Naive B cell (primary cell): ENCODE data around the gene CACNA1I. TPM values are rescaled to one million over a fixed set of nuclear protein-coding genes. Genes with fewer than 3 reads are reported as not detected.
A peak's percentile ranks its signal among the peaks of the same experiment; 100 is the strongest.

Experiments
- ATAC-seq, 2 donors: fragments of 150-1000 bp; cut with Tn5 transposase; 2 replicates each; pipeline ENCODE4 v1.10.0; 2021; ENCODE audit warnings: low read depth in 2 of 2, mild to moderate bottlenecking in 2 of 2, moderate library complexity in 2 of 2
- DNase-seq: peaks from one replicate; pipeline ENCODE4 v3.0.0; 2022
- H3K27ac Mint-ChIP-seq, 6 donors: one replicate each; pipeline ENCODE4 v1.8.0; 2020 to 2022; ENCODE audit warnings: mild to moderate bottlenecking in 6 of 6, mixed read lengths in 6 of 6, moderate library complexity in 5 of 6, inconsistent platforms in 2 of 6
- H3K27me3 Mint-ChIP-seq, 3 donors: one replicate each; pipeline ENCODE4 v1.8.0; 2021 to 2022; ENCODE audit warnings: mixed read lengths in 3 of 3, mild to moderate bottlenecking in 1 of 3
- H3K36me3 Mint-ChIP-seq, 2 donors: one replicate each; pipeline ENCODE4 v1.8.0; 2020 to 2022; ENCODE audit warnings: mixed read lengths in 2 of 2, inconsistent platforms in 1 of 2, mild to moderate bottlenecking in 1 of 2
- H3K4me1 Mint-ChIP-seq, 3 donors: one replicate each; pipeline ENCODE4 v1.8.0; 2020 to 2022; ENCODE audit warnings: mixed read lengths in 3 of 3, inconsistent platforms in 1 of 3, mild to moderate bottlenecking in 1 of 3, moderate library complexity in 1 of 3
- H3K4me3 Mint-ChIP-seq, 8 donors: one replicate each; pipeline ENCODE4 v1.8.0; 2020 to 2022; ENCODE audit warnings: mild to moderate bottlenecking in 8 of 8, mixed read lengths in 8 of 8, moderate library complexity in 8 of 8, inconsistent platforms in 2 of 8
- H3K9me3 Mint-ChIP-seq, 7 donors: one replicate each; pipeline ENCODE4 v1.8.0; 2020 to 2022; ENCODE audit warnings: mixed read lengths in 7 of 7, mild to moderate bottlenecking in 5 of 7, inconsistent platforms in 2 of 7, moderate library complexity in 1 of 7
- polyA plus RNA-seq, 6 donors: library from polyadenylated mRNA; unstranded; fragments of 300-500 nt; fragmentation: Illumina TruSeq; gene quantifications; one replicate each; pipeline ENCODE4 v1.2.3, GENCODE V29; 2021; ENCODE audit warnings: low read depth in 6 of 6

Gene CACNA1I
- polyA plus RNA-seq, 6 donors from 2014 or later, result not detected

DNA sequence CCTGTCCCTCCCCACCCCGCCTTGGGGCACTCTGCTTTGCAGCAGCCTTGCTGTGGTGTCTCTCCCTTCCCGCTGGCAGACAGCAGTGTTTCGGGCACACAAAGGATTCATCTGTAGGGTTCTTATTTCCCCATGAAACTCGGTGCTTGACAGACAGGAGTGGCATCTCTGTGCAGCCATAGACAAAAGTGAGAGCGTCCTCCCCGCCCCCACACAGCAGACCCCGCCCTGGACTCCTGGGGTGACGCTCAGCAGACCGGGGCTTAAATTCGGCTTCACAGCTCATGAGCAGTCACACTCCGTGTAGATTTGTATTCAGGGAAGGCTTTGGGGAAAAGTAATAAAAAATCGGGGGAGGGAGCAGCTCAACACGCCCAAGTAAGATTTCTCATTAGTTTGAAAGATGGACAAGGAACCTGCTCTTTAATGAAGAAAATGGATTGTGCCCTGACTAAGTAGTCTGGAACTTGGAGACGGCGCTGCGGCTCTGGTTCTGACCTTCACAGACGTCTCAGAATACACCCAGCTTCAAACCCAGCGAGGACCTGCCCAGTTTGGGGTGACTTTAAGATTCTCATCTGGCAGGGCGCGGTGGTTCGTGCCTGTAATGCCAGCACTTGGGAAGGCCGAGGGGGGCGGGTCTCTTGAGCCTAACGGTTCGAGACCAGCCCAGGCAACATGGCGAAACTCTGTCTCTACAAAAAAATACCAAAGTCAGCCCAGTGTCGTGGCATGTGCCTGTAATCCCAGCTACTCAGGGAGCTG is 136.0 kb downstream of the CACNA1I start:
- Mint-ChIP-seq H3K27me3 (peaks cover 8 to 33% (median 25%) of the 10 kb centered on the region in 3 donors), H3K4me1 (peaks cover 1 to 6% (median 5%) of the 10 kb centered on the region in 3 donors), H3K9me3 (no peaks in the 10 kb centered on the region), H3K4me3 (no peak overlapping the region), H3K27ac (no peak overlapping the region), H3K36me3 (no peaks in the 10 kb centered on the region)
- ATAC-seq (no peak), DNase-seq (no peak)

DNA sequence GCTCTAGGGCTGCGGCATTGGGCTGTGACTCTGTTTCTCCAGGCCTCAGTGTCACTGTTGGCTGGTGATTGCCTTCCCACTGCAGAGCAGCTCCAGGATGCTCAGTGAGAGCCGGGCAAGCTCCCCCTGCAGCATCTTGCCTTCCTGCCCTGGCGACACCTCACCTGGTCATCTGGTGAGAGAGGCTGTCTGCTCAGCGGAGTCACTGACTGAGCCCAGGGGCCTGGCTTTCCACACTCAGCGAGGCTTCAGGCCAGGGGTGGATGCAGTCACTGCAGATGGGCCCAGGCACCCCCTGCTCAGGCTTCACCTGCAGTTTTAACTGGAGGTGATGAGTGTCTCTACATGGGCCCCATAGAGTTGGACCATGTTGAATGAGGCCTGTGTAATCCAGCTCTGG is 136.8 kb downstream of the CACNA1I start:
- H3K4me1 Mint-ChIP-seq, result peaks cover 7 to 9% (median 9%) of the 10 kb centered on the region in 3 donors
- no peaks in the 10 kb centered on the region for H3K9me3 Mint-ChIP-seq
- peaks cover under 1 to 30% (median 25%) of the 10 kb centered on the region in 3 donors for H3K27me3 Mint-ChIP-seq
- DNase-seq (no peak), ATAC-seq (no peak)
- H3K4me3 Mint-ChIP-seq, result no peak overlapping the region
- H3K27ac Mint-ChIP-seq, result no peak overlapping the region
- no peaks in the 10 kb centered on the region for H3K36me3 Mint-ChIP-seq

DNA sequence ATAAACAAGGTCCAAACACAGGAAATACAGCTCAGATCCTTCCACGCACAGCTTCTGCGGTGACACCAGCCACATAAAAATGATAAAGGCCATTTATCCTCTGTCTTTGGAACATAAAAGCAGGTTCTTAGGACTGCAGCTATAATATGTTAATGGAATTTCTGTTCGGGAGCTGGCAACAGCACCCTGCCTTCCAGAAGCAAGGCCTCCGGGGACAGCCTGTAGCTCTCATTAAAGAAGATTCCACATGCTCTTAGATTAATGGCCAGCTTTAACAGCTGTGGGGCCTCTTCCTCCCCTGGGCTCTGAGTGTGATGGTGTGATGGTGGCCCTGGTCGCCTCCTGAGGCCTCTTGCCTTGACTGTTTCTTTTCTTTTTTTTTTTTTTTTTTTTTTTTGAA is 137.3 kb downstream of the CACNA1I start:
- ATAC-seq (no peak), DNase-seq (no peak)
- Mint-ChIP-seq H3K27me3 (peaks cover 0 to 30% (median 25%) of the 10 kb centered on the region in 3 donors), H3K36me3 (no peaks in the 10 kb centered on the region), H3K9me3 (no peaks in the 10 kb centered on the region), H3K4me3 (no peak overlapping the region), H3K4me1 (peaks cover 12 to 14% (median 12%) of the 10 kb centered on the region in 3 donors), H3K27ac (peak overlapping the region in 1 of 6 donors; percentile 59)

DNA sequence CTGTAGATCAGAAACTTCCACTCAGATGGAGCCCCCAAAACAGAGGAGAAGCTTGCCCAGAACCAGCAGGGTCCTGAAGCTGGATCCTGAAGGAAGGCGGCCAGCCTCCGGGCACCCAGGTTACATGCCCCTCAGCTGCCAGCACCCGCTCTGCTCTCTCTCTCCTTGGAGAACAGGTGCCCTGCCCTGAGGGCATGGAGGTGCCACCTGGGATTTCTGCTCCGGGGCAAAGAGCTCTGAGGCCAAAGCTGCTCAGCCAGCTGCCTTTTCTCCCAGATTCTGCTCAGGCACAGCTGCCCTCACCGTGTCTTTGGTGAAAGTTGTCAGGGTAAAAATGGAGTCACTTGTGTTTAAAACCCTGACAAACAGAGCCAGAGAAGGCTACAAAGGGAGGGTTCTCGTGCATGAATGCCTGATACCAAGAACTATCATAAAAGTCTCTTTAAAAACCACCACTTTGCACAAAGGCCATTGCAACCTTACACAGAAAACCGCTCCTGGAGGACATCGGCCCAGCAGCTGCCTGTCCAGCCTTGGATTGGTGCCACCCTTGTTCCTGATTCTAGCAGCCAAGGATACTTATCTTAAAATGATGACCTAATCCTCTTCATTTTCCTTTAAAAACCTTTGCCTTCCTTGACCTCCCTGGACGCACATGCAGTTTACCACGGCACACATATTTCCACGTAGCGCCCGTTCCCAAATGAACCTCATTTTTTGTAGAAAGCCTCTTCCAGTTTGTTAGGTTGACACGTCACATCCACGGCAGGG is 140.0 kb downstream of the CACNA1I start:
- ATAC-seq, result no peak
- Mint-ChIP-seq H3K36me3 (no peaks in the 10 kb centered on the region), H3K9me3 (no peaks in the 10 kb centered on the region), H3K4me3 (peak overlapping the region in 1 of 8 donors; percentile 44), H3K27me3 (peaks cover 0 to 20% (median 20%) of the 10 kb centered on the region in 3 donors), H3K27ac (no peak overlapping the region), H3K4me1 (peaks cover 12 to 21% (median 21%) of the 10 kb centered on the region in 3 donors)
- no peak for DNase-seq

DNA sequence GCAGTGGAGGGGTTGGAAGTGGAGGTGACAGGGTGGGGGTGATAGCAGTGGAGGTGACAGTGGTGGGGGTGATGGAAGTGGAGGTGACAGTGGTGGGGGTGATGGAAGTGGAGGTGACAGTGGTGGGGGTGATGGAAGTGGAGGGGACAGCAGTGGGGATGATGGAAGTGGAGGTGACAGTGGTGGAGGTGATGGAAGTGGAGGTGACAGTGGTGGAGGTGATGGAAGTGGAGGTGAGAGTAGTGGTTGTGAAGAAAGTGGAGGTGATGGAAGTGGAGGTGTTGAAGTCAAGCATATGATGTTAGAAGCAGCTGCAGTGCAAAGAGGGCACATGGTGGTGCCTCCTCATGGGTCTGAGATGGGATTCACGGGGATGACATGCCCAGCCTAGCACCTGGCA is 141.5 kb downstream of the CACNA1I start:
- DNase-seq (no peak), ATAC-seq (no peak)
- Mint-ChIP-seq H3K36me3 (no peaks in the 10 kb centered on the region), H3K4me3 (peak overlapping the region in 1 of 8 donors; percentile 79), H3K9me3 (no peaks in the 10 kb centered on the region), H3K4me1 (peaks cover 12 to 21% (median 19%) of the 10 kb centered on the region in 3 donors), H3K27ac (peak overlapping the region in 1 of 6 donors; percentile 36), H3K27me3 (peaks cover 0 to 20% (median 20%) of the 10 kb centered on the region in 3 donors)

DNA sequence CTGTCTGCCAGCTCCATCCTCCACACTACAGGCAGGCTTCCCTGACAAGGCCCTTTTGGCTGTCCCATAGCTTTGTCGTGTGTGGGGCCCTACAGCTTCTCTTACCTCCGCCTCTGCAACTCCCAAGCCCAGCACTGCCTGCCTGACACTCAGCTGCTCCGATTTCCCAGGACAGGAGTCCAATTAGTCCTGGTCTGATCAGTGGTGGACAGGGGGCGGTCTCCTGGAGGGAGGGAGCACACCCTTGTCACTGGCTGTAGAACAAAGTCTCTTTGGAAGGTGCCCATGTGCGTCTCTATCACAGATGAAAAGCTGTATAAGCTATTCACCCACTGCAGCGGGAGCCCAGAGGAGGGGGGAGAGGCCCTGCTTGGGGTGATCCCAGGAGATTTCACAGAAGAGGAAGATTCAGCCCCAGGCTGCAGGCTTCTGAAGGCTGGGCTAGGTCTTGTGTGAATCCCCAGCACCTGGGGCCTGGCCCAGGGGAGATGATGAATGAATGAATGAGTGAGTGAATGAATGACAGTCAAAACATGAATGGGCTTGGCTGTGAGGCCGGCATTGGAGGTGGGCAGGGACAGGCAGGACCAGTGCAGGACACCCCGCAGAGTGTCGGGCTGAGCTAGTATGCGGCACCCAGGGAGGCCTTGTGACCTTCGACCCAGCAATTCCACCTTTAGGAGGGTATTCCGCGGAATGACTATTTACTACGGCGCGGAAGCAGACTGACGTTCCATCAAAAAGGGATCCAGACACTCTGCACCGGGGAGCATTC is 142.4 kb downstream of the CACNA1I start:
- H3K4me1 Mint-ChIP-seq, result peaks cover 12 to 21% (median 19%) of the 10 kb centered on the region in 3 donors
- peak overlapping the region in 4 of 6 donors; percentile 25 to 81 (median 38) for H3K27ac Mint-ChIP-seq
- no peaks in the 10 kb centered on the region for H3K9me3 Mint-ChIP-seq
- H3K27me3 Mint-ChIP-seq, result peaks cover 0 to 20% (median 20%) of the 10 kb centered on the region in 3 donors
- H3K36me3 Mint-ChIP-seq, result no peaks in the 10 kb centered on the region
- no peak overlapping the region for H3K4me3 Mint-ChIP-seq
- ATAC-seq, result peak in 1 of 2 donors; percentile 52
- DNase-seq, result peak; percentile 6

DNA sequence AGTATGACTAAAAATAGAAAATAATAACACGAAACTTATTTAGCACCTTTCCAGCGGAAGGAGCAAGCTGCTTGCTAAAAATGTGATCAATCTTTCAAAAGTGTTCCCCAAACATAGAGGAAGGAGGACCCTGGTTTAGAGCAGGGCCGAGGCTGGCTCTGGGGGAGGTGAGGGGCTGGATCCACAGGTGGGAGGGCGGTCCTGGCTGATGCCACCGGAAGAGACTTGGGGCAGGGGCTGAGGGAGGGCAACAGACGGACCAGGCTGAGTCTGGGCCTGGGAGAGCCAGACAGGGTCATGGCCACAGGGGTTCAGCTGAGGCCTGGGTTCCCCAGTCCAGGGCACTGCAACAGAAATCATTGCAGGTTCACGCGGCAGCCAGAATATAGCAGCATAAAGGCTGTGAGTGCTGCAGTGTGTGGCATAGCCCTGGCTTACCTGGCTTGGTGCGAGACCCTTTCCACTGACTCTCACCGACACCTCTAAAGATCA is 143.3 kb downstream of the CACNA1I start:
- peaks cover 0 to 20% (median 20%) of the 10 kb centered on the region in 3 donors for H3K27me3 Mint-ChIP-seq
- H3K9me3 Mint-ChIP-seq, result no peaks in the 10 kb centered on the region
- H3K4me3 Mint-ChIP-seq, result no peak overlapping the region
- no peak overlapping the region for H3K27ac Mint-ChIP-seq
- H3K36me3 Mint-ChIP-seq, result no peaks in the 10 kb centered on the region
- ATAC-seq, result no peak
- peaks cover 12 to 21% (median 19%) of the 10 kb centered on the region in 3 donors for H3K4me1 Mint-ChIP-seq
- no peak for DNase-seq

DNA sequence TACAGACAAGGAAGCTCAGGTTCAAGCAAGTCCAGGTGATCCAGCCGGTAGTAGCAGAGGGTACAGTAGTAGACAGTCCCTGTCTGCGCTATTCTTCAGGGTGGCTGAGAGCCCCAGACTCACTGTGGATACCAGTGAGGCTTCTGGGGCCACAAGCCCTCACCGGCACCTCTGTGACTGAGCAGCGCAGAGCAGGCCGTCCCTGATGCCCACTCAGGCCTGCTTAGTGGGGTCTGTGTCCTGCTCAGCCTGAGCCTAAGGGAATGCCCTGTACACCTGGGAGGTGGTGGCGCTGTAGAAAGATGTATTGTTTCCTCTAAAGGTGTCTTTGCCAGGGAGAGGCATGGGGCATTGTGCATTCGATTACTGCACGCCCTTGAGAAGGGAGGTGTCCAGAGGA is 143.8 kb downstream of the CACNA1I start:
- DNase-seq, result no peak
- Mint-ChIP-seq H3K4me1 (peaks cover 12 to 21% (median 19%) of the 10 kb centered on the region in 3 donors), H3K27me3 (peaks cover 0 to 20% (median 20%) of the 10 kb centered on the region in 3 donors), H3K9me3 (no peaks in the 10 kb centered on the region), H3K4me3 (peak overlapping the region in 1 of 8 donors; percentile 25), H3K27ac (no peak overlapping the region), H3K36me3 (no peaks in the 10 kb centered on the region)
- ATAC-seq, result no peak

DNA sequence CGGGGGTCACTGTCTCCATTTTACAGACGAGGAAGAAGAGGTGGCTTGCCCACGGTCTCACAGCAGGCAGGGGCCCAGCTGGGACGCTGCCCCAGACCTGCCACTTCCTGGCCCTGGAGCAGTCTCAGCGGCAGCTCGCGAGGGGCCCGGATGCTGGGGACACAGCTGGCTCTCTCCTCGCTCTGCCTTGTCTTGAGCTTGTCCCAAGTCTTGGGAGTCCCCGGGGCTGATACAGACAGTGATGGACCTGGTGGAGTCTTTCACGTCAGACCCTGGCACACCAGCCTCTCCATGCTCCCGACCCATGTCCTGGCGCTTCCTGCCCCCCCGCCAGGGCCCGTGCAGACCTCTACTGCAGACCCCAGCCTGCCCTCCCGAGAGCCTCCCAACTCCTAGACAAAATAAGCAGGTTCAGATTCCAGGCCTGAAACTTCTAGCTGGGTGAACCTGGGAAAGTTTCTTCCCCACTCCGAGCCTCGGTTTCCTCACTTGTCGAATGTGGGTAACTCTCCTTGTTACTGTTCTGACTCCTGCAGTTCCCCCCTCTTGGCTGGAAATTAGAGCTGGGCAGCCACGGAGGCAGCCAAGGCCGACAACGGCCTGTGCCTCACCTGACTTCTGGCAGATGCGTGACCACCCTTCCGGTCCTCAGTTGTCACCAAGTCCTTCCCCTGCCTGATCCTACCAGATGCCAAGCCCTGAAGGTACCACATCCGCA is 145.4 kb downstream of the CACNA1I start:
- Mint-ChIP-seq H3K36me3 (no peaks in the 10 kb centered on the region), H3K27ac (no peak overlapping the region), H3K27me3 (peaks cover 0 to 19% (median 18%) of the 10 kb centered on the region in 3 donors), H3K4me1 (peaks cover 12 to 27% (median 19%) of the 10 kb centered on the region in 3 donors), H3K9me3 (no peaks in the 10 kb centered on the region), H3K4me3 (no peak overlapping the region)
- DNase-seq, result no peak
- no peak for ATAC-seq

DNA sequence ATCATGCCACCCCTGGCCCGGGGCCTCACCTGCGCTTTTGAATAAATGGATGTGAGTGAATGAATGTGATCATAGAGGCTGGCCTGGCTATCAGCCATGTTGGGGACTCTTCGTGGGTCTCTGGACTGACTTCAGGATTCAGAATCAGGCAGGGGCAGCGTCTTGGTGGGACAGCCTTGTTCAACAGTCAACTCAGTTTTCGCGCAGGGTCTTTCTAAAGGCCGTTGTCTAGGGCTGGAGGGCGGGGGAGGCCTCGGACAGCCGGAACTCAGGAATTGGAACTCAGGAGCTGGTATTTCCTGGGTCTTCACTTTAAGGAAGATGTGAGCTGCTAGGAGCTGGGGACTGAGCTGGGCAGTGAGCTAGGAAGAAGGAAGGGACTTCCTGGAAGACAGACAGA is 146.0 kb downstream of the CACNA1I start:
- H3K4me3 Mint-ChIP-seq, result no peak overlapping the region
- no peaks in the 10 kb centered on the region for H3K36me3 Mint-ChIP-seq
- peak overlapping the region in 1 of 6 donors; percentile 64 for H3K27ac Mint-ChIP-seq
- peaks cover 12 to 26% (median 19%) of the 10 kb centered on the region in 3 donors for H3K4me1 Mint-ChIP-seq
- DNase-seq (no peak), ATAC-seq (no peak)
- H3K9me3 Mint-ChIP-seq, result no peaks in the 10 kb centered on the region
- peaks cover 0 to 16% (median 15%) of the 10 kb centered on the region in 3 donors for H3K27me3 Mint-ChIP-seq

DNA sequence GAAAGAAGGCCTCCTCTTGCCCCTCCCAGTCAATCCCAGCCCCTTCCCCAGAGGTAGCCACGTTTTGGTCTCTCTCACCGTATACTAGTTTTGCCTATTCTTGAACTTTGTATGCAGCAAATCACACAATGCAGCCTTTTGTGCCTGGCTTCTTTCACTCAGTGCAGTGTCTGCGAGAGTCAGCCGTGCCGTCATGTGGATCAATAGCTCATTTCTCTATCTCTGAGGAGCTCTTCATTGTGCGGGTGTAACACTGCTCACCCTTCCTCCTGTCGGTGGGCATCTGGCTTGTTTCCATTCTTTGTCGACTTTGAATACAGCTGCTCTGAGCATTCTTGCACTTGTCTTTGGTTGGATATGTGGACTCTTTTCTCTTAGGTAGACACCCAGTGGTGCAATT is 146.5 kb downstream of the CACNA1I start:
- no peak overlapping the region for H3K4me3 Mint-ChIP-seq
- ATAC-seq (no peak), DNase-seq (no peak)
- no peaks in the 10 kb centered on the region for H3K36me3 Mint-ChIP-seq
- H3K27me3 Mint-ChIP-seq, result peaks cover 0 to 11% (median 10%) of the 10 kb centered on the region in 3 donors
- no peaks in the 10 kb centered on the region for H3K9me3 Mint-ChIP-seq
- peak overlapping the region in 1 of 6 donors; percentile 7 for H3K27ac Mint-ChIP-seq
- peaks cover 7 to 21% (median 15%) of the 10 kb centered on the region in 3 donors for H3K4me1 Mint-ChIP-seq

DNA sequence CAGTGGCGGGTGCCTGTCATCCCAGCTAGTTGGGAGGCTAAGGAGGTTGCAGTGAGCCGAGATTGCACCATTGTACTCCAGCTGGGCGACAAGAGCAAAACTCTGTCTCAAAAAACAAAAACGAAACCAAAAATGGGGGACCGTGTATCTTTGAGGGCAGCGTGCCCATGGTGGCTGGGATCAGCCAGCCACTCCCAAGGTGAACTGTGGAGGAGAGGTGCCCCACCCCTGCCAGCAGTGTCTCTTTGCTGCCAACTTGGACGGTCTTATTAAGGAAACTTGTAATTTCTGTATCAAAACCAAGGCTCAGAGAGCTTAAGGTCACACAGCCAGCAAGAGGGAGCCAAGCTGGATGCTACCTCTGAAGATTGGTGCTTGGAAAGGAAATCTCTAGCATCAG is 147.7 kb downstream of the CACNA1I start:
- peak overlapping the region in 3 of 6 donors; percentile 22 to 42 (median 27) for H3K27ac Mint-ChIP-seq

More for the DNA sequence above, 147.7 kb downstream of the CACNA1I start:
- ATAC-seq, result no peak
- Mint-ChIP-seq H3K36me3 (no peaks in the 10 kb centered on the region), H3K4me1 (peaks cover 2 to 9% (median 5%) of the 10 kb centered on the region in 3 donors), H3K27me3 (peaks cover 0 to 20% (median 13%) of the 10 kb centered on the region in 3 donors), H3K4me3 (no peak overlapping the region), H3K9me3 (no peaks in the 10 kb centered on the region)
- DNase-seq, result no peak
